Measurements from ENCODE around the gene CAPNS2.
"Not testable (repeated sequence)": the region's sequence is repeated elsewhere in the genome, so short reads cannot be mapped to it uniquely, and the experiment has no call there.

The CAPNS2 gene

GRCh38 chr16:55568207-55568606, 1.7 kb downstream of the CAPNS2 start:
- DNase-seq: no peak

- no peak for DNase-seq
Measured at GRCh38 chr16:55569025-55569424, 2.5 kb downstream of the CAPNS2 start.

GRCh38 chr16:55570159-55570558, 3.7 kb downstream of the CAPNS2 start:
- no peak for DNase-seq

GRCh38 chr16:55571191-55571897, 4.9 kb downstream of the CAPNS2 start:
- DNase-seq: no peak

GRCh38 chr16:55572439-55572838, 6.0 kb downstream of the CAPNS2 start:
- no peak for DNase-seq

- DNase-seq: no peak
Measured at GRCh38 chr16:55574811-55575210, 8.3 kb downstream of the CAPNS2 start.

GRCh38 chr16:55575496-55575895, 9.0 kb downstream of the CAPNS2 start:
- DNase-seq: no peak

- no peak for DNase-seq
Measured at GRCh38 chr16:55576384-55576783, 9.9 kb downstream of the CAPNS2 start.

- no peak for DNase-seq
Measured at GRCh38 chr16:55577887-55578286, 11.4 kb downstream of the CAPNS2 start.

- no peak for DNase-seq
Measured at GRCh38 chr16:55585631-55586030, 19.1 kb downstream of the CAPNS2 start.

GRCh38 chr16:55588799-55589198, 22.3 kb downstream of the CAPNS2 start:
- DNase-seq: no peak

GRCh38 chr16:55592306-55592705, 25.8 kb downstream of the CAPNS2 start:
- DNase-seq: no peak

GRCh38 chr16:55597928-55598327, 31.4 kb downstream of the CAPNS2 start:
- no peak for DNase-seq

- DNase-seq: no peak
Measured at GRCh38 chr16:55605754-55606336, 39.4 kb downstream of the CAPNS2 start.

- DNase-seq: no peak
Measured at GRCh38 chr16:55613613-55614335, 47.3 kb downstream of the CAPNS2 start.

GRCh38 chr16:55615071-55615470, 48.6 kb downstream of the CAPNS2 start:
- no peak for DNase-seq

- DNase-seq: not testable (repeated sequence)
Measured at GRCh38 chr16:55615670-55616069, 49.2 kb downstream of the CAPNS2 start.
